Left renal pelvis (tissue), 4 donors: ENCODE data around the gene PLD5. TPM values are rescaled to one million over a fixed set of nuclear protein-coding genes. Genes with fewer than 3 reads are reported as not detected.
"Not testable (repeated sequence)": the region's sequence is repeated elsewhere in the genome, so short reads cannot be mapped to it uniquely, and the experiment has no call there.

Experiments
- DNase-seq, 4 donors: peaks; one replicate each; pipeline ENCODE4 v3.0.0-alpha.2; 2013; ENCODE audit warnings: low read depth in 4 of 4, low spot score in 3 of 4
- polyA plus RNA-seq, 4 donors: library from polyadenylated mRNA; unstranded; fragments of 120-200 nt; gene quantifications; one replicate each; pipeline ENCODE4 v1.2.1, GENCODE V29; 2013; ENCODE audit not compliant: insufficient read length in 4 of 4

PLD5 gene
- polyA plus RNA-seq, 4 donors, result 0.92 to 5.7 (median 1.5) TPM

DNA sequence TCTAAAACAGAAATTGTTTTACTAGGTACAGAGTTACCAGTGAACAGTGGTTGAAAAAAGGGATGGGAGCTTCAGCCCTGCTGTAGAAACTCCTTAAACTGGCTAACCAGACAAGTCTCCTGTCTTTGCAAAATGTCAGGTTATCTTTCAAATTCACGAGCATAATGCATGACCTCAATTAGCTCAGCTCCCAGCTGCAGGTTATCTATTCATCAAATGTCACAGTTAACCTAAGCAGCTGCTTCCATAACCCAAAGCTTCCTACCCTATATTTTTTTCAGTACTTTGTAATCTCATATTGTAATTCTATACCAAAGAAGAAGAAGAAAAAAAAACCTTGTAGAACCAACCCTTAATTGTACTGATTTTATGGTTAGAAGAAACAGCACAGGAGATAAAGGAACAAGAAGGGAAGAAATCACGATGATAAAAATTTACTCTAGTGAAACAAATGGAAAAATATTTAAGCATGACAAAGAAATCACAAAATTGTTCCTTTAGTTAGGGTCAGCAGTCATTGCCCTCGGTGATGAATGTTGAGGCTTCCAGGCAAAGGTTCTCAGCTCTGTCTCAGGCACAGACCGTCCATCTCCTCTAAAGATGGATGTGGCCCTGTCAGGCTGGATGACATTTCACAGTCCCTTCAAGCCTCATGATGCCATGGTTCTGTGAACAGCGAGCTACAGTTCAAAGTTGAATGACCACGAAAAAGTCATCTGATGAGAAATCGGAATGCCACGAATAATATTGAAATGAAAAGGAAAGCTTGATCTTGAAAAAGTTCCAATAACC lies 95.9 kb downstream of the PLD5 start:
- DNase-seq, result no peak

DNA sequence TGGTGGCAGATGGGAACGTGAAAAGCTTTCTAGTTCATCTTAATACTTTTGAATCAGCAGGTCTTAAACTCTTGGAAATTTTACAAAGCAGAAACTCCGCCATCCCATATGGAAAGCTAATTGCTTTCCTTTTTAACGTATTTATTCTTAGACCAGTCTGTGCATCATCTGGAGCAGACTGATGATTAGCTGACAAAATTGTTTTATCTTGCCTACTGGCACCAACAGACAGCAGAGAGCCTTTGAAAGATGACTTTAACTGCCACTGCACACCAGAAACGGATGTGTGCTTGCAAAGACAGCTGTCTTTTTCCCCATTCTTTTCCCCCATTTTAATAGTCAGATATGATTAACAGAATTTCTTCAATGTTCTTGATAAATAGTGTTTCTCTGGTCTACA lies 97.0 kb downstream of the PLD5 start:
- no peak for DNase-seq

GRCh38 chr1:242426271-242426905 lies 98.1 kb downstream of the PLD5 start:
- no peak for DNase-seq

DNA sequence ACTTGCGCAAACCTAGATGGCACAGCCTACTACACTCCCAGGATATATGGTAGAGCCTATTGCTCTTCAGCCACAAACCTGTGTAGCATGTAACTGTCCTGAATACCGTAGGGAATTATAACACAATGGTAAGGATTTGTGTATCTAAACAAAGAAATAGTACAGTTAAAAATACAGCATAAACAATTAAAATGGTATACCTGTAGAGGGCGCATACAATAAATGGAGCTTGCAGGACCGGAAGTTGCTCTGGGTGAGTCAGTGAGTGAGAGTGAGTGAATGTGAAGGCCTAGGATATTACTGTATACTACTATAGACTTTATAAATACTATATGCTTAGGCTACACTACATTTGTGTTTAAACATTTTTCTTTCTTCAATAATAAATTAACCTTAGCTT lies 99.3 kb downstream of the PLD5 start:
- no peak for DNase-seq

- no peak for DNase-seq
These were observed 107.8 kb downstream of the PLD5 start for GRCh38 chr1:242416657-242417056.

DNA sequence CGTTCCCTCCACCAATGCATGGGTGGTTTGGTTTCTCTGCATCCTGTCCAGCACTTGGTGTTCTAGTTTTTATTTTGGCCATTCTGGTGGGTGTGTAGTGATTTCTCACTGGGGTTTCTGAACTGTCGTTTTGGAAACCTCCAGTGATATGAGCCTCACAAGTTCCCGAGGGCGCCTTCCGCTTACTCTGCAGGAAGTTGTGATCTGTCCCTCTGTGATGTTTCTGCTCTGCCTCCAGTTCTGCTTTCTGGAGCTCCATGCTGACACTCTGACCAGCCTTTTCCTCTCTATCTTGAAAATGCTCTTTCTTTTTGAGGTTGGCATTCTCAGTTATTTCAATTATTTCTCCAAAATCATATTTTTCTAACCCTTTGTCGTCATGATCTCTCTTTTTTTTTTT lies 111.6 kb downstream of the PLD5 start:
- no peak for DNase-seq

DNA sequence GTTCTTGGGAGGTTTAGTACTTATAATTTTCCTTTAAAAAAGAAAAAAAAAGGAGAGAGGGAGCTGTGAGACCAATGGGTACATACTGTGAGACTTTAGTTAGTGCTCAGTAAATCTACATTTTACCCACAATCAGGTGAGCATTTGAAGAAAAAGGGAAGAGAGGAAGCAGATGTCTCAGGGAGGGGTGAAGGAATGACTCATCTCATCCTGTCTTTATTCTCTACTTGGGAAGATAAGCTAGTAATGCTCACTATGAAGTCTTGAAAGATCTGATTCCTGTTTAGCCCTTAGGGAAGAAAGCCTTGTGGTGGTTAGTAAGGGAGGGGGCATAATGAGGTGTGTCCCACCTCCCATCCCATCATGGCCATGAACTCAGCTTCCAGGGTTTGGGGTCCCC lies 112.6 kb downstream of the PLD5 start:
- no peak for DNase-seq

DNA sequence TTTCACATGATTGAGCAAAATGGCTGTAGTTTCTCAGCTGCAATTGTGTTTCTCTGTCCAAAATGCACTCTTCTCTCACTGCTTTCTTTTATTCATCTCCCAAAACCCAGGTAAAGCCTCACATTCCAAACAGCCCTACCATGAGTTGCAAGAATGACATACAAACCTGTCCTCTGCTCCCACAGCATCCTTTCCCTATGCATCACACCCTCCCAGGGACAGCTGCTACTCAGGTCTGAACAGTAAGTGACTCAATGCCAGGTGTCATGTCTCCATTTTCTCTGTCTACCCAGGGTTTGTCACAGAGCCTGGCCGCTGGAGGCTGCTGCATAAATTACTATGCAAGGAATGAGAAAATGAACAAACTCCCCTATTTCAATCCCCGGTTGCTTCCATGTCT lies 118.5 kb downstream of the PLD5 start:
- no peak for DNase-seq

DNA sequence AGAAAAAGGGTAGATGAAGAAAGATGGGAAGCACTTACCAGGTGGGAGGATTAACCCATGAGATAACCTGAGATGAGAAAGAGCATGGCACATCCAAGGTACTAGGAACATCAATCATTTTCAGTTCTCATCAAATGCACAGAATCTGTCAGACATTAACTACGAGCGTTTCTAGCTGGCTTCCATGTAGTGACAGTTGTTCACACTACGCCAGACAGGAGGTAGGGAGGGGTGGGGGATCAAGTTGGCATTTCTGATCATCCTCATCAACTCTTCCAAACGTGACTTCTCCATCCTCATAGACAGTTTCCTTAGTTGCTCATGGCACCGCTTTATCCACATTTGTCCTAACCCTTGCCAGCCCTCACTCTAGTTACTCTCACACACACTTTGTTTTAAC lies 120.2 kb downstream of the PLD5 start:
- DNase-seq, result no peak

DNA sequence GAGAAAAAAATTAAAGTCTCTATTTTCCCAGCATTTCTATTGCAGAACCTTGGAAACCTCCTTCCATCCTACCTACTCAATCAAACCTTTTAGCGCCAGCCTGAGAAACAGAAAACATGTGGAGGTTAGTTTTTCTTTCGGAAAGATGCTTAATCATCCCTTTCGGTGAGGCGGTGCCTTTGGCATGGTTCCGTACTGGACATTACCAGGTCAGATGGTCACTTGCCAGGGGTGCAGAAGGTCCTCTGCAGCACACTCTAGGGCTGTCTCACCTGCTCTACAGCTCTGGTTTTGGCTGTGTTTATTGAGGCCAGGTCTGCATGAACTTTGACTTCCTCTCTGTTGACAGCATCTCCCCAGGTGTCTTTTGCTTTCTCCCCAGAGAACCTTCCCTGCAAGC lies 121.5 kb downstream of the PLD5 start:
- no peak for DNase-seq

GRCh38 chr1:242401937-242402336 lies 122.6 kb downstream of the PLD5 start:
- no peak for DNase-seq

- no peak for DNase-seq
These were observed 126.1 kb downstream of the PLD5 start for GRCh38 chr1:242398351-242398750.

GRCh38 chr1:242391896-242392295 lies 132.6 kb downstream of the PLD5 start:
- DNase-seq, result no peak

DNA sequence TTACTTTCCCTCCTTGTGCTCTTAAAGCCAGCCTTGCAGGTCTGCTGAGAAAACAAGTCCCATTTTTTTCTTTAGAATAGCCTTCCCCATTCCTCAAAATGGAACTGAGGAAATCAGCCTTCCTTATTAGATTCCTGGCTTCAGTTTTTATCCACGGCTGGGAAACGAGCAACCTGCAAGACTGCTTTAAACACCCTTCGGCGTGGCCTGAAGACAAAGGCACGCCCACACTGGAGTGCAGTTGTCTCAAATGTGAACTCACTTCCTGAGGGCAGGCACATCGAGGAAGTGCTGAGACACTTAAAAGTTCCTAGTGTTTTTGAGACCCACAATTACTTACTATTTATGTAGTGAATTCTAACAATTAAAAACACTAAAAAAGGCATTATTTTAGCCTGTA lies 148.4 kb downstream of the PLD5 start:
- DNase-seq, result not testable (repeated sequence)

- not testable (repeated sequence) for DNase-seq
These were observed 174.1 kb downstream of the PLD5 start for GRCh38 chr1:242350446-242350845.

GRCh38 chr1:242349636-242350035 lies 174.9 kb downstream of the PLD5 start:
- no peak for DNase-seq

GRCh38 chr1:242330865-242331264 lies 193.6 kb downstream of the PLD5 start:
- not testable (repeated sequence) for DNase-seq

DNA sequence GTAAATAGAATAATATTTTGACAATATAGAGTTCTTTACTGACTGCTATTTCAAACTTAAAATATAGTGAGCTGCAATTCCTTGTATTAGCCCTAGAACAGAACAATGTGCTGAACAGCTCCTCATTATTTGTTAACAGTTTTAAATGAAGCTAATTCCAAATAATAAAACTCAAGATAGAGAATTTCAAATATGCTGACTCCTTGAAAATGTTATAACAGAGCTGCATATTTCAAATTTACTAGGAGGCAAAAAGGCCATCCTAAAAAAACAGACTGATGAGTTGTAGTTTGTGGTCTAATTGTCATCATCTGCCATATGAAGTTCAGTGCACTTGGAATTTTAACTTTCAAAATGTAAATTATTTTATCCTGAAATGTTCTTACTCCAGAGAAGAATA lies 197.1 kb downstream of the PLD5 start:
- DNase-seq, result not testable (repeated sequence)

DNA sequence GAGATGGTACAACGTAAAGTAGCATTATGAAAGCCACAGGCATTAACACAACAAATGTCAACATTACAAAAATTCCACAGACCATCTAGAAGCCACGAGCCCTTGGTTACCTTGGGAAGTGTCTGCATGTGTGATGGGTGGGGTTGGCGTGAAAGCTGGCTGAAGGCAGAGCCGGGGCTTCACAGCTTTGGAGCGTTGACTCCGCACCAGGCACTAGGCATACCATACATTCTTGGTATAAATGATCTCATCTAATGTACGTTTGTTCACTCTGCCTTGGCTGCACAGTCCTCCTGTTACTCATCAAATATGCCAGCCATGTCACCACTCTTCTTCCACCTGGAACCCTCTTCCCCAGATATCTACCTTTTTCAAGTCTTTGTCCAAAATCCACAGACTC lies 202.5 kb downstream of the PLD5 start:
- DNase-seq, result not testable (repeated sequence)

DNA sequence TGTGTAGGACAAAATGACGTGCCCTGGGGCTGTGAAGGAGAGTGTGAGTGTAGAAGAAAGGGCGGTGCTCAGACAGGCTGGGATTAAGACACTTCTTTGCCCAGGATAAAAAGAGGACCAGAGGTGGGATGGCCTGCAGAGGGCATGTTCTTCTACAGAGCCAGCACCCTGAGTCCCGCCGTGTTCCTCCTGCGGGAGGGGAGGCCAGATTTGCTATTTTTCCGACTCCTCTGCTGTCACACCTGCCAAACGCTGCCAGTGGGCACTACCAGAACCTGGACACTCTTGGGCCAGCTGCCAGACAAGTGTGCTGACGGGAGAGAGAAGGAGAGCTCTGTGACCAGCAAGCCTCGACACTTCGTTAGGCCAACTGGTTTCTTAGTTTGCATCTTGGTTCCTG lies 206.4 kb downstream of the PLD5 start:
- no peak for DNase-seq

GRCh38 chr1:242314865-242315264 lies 209.6 kb downstream of the PLD5 start:
- not testable (repeated sequence) for DNase-seq

GRCh38 chr1:242314085-242314649 lies 210.3 kb downstream of the PLD5 start:
- not testable (repeated sequence) for DNase-seq
